ENCODE results near the gene ANKRD63.

ANKRD63 gene, protein sequence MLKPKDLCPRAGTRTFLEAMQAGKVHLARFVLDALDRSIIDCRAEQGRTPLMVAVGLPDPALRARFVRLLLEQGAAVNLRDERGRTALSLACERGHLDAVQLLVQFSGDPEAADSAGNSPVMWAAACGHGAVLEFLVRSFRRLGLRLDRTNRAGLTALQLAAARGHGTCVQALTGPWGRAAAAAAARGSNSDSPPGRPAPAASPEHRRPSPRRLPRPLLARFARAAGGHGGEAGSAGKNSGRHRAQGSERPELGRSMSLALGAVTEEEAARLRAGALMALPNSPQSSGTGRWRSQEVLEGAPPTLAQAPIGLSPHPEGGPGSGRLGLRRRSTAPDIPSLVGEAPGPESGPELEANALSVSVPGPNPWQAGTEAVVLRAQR

DNA sequence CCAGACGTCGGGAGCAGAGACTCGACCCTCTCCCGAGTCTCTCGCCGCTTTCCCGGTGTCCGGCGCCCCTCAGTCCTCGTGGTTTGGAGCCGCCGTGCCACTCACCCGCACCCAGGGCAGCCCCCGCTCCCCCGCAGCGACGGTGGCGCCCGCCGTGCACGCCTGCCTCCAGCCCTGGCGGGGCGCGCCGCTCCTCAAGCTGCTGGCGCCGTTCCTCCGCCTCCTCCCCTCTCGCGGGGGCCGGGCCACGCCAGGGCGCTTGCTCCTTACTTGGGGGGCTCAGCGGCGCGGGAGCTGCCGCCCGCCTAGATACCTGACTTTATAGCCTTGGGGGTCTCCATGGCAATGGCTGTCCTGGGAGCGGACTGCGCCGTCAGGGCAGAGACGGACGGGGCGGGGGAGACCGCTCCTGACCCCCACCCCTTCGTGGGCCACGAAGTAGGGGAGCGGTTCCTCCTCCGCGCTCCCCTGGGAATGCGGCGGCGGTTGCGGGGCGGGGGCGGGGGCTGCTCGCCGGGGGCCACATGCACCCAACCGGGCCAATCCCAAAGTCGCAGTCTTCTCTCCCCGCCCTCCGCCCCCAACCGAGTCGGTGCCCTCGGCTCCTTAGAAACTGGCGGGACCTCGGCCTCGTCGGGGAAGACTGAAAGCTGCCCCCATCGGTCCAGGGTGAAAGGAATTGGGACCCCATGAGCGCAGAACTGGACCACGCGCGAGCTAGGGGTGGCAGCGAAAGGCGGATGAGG lies at the start of gene ANKRD63:
ANKRD63 (minus strand) TSS at position 196 of the 746 bp plus-strand sequence. CDS start 478 bp downstream, outside the sequence.
- peak in 1 of 2 experiments; percentile 35 for DNase-seq

DNA sequence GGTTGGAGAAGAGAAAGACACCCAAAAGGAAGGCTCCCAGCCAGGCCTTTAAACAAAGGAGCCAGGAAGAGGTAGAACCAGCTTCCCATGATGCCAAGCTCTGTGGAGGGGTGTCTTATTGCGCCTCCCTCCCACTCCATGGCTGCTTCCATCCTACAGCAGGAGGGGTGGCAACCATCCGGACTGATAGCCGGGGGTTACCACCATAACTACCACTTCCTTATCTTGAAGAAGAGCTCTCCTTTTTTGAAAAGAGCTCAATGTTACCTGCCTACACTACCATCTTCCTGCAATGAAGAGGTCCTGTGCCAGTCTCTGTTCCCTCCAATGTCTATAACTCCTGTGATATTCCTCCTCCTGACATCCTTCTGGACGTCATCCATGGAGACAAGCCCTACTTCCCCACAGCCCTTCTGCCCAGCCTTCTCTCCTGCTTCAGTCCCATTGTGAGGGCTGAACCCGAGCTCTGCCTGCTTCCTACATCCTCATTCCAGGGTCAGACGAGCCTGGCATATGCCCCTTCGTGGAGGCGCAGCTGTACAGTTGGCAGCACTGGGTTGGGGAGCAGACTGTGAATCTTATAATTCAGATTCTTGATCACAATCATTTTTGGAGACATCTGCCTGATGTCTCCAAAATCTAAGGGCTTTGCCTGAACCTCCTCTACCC lies 49.4 kb upstream of the ANKRD63 start:
- no peak for DNase-seq

- no peak for DNase-seq
Observed at GRCh38 chr15:40331637-40332036, 48.8 kb upstream of the ANKRD63 start.

DNA sequence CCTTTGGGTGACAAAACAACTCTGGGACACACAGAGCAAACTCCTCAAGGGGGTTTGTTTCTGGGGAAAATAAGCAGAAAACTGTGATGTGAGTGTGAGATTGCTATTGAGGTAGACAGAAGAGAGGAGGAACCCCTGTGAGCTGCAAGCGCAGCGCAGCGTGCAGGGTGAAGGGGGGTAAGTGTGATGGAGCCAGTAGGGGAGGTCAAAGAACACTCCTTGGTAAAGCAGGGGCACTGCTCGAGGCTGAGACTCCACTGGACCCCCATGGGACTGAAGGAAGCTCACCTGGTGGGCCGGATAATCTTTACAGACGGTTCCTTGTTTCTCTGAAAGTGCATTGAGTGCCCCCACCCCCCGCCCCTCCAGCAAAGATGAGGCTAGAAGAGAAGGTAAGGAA lies 48.2 kb upstream of the ANKRD63 start:
- no peak for DNase-seq

- DNase-seq, result peak in 1 of 2 experiments; percentile 28
Observed at GRCh38 chr15:40330368-40330836, 47.5 kb upstream of the ANKRD63 start.

- no peak for DNase-seq
Observed at GRCh38 chr15:40329804-40330203, 46.9 kb upstream of the ANKRD63 start.

DNA sequence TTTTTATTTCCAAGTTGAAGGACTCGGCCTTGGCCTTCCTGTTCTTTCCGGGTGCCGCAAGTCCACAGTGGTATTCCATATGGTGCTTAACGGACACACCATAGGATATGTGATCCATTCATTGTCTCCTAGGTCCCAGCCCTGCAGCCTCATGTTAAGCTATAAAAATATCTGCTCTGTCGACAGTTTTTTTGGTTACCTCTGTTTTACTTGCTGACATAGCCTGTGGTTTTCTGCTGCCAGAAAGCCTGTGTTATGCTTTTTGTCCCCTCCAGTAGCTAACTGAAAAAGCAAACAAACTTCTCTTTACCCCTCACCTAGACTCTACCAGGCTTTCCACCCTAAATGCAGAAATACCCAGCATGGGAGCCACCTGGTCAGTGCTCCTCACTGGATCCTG lies 45.9 kb upstream of the ANKRD63 start:
- DNase-seq, result no peak

DNA sequence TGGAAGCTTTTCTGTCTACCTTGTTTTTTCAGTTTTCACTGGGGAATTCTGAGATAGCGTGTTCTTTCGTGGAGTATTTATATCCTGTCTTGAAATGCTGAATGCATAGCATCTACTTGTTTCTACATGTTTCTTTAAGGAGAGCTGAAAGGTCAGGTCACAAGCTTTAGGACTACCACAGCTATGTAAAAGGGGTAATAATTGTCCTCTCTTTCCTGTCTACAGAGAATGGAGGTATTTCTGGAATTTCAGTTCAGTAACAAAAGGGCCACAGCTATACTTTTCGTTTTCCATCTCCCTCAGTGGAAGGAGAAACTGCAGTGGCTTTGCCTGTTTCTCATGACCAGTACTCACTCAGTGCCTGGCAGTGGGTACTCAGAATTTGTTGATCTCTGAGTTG lies 45.3 kb upstream of the ANKRD63 start:
- no peak for DNase-seq

DNA sequence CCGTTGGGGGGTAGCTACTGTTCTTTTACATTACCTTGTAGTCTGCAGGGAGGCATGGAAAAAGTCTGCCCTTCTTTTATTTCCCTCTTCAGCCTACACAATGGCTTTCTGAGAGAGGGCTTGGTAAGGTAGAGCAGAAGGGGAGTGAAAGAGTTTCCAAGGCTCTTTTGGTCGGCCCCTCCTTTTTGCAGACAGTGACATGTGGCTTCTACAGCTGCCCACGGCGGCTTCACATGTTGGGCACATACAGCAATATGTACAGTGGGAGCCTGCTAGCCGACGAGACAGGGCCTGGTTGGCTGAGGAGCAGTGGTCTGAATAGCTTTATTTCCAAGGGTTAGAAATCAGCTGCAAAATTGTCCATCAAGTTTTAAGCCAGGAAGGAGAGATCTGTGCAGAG lies 44.6 kb upstream of the ANKRD63 start:
- DNase-seq, result no peak

- peak; percentile 4 to 8 for DNase-seq
Observed at GRCh38 chr15:40325700-40326099, 42.8 kb upstream of the ANKRD63 start.

DNA sequence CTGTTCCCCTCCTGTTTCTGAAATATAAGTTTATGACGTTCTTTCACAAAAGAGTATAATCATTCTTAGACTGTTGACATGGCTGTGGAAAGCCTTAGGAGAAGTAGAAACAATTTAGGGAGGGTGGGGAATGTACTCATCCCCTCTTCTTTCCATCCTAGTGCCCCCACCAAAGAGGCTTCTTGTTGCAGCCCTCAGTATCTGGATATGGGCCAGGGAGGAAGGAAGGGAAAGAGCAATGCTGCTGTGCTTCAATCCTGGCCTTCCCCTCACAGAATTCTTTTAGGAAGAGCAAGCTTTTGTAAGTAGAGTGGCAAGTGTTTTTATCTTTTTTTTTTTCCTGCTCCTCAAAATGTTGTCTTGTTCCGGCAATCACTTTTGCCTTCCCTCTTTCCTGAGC lies 42.3 kb upstream of the ANKRD63 start:
- no peak for DNase-seq

GRCh38 chr15:40323953-40324937 lies 41.4 kb upstream of the ANKRD63 start:
- DNase-seq, result peak in 1 of 2 experiments; percentile 2

- DNase-seq, result peak; percentile 90 to 93
Observed at GRCh38 chr15:40323239-40323952, 40.5 kb upstream of the ANKRD63 start, which contains the start of gene INAFM2. Gene INAFM2 (plus strand): TSS chr15:40323692. CDS start chr15:40324056, 364 bp downstream.

GRCh38 chr15:40322531-40323238 lies 39.8 kb upstream of the ANKRD63 start:
- no peak for DNase-seq

DNA sequence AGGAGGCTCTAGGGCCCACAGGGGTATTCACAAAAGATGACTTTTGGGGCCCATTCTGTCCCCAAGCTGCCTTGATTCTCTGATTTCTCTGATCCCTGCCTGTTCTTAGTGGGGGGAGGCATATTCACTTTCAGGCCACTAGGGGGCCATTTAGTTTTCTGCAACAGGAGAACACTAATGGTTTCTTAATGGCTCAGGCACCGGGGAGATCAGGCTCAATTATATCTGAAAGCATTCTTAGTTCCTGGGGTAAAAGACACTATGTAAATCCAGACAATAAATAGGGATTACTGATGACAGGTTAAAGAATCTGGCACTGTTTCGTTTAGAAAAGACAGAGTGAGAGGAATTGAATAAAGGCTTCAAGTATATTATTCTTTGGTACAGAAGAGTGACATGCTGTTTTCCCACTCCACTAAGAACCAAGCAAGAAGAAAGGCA lies 38.1 kb upstream of the ANKRD63 start:
- peak; percentile 75 to 82 for DNase-seq

- no peak for DNase-seq
Observed at GRCh38 chr15:40320409-40320808, 37.5 kb upstream of the ANKRD63 start.

- no peak for DNase-seq
Observed at GRCh38 chr15:40317580-40317979, 34.7 kb upstream of the ANKRD63 start.

DNA sequence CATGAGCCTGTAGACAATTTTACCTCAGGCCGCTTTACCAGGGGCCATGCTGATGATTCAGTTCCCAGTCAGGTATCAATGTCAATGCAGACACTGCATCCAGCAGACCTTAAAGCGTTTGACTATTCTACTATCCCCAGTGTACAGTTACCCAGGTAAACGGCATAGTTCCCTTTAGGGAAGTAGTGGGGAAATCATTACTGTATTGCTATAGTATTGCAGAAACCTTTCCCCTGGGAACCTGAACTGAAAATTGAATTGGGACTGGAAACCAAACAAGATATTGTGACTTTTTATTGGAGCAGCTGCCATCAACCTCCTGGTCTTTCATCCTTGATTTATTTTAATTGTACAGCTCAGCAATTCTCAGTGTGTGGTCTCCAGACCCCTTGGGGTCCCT lies 34.1 kb upstream of the ANKRD63 start:
- no peak for DNase-seq

DNA sequence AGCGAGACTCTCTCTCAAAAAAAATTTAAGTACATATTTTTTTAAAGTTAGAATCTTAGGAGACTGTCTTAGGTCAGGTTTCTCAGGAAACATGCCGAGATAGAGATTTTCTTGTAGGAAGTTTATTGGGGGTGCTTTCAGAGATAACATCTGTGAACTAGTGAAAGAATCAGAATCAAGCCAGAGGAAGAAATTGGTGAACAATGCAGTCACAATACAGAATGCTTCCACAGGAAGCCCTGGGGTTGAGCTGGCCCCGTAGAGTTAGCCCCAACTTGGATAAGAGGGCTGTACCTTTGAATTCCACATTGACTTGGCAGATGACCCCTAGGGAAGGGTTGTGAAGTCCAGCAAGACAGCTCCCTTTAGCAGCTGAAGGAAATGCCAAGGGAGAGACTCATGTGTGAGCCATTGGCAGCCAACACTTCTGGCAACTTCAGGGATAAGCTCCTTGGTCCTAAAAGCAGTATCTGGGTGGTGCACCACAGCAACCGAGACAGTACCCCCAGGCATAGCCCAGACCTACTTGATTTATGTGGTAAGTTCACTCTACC lies 31.9 kb upstream of the ANKRD63 start:
- no peak for DNase-seq

Measured in AML-193 (cell line).